ENCODE data around the gene RAET1G.
"Not testable (repeated sequence)": the region's sequence is repeated elsewhere in the genome, so short reads cannot be mapped to it uniquely, and the experiment has no call there.

Gene RAET1G

DNA sequence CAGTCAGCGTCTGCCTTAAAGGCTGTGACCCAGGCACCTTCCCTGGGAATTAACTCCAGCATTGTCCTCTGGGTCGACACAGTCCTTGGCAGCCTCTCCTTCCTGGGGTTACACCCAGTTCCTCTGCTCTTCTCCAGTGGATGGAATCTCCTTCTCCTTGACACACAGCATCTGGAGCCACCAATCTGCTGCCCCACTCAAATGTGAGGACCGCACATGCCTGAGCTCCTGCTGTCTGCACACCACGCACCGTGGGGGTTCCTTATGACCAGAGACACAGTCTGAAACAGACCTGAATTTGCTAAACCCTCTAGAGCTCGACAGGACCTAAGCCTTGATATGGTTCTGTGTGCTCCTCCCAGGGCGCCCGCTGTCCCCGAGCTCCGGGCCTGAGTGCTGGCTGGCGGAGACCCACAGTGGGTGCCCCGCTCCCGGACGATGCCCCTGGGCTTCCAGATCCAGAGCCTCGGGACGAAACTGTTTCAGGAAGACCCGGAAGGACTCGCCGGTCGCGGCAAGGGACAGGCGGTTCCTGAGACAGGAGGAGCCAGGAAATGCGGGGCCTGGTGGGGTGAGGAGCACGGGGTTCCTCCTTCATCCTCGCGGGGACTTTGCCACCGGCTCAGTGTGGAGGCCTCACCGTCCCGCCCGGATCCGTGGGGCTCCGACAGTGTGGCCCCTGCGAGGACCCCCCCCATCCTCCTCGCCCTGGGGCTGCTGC is 2.5 kb upstream of the RAET1G start:
- peak overlapping the region; percentile 46 for H3K4me3 ChIP-seq (ENCODE audit: control insufficient read depth, low read depth, low read length)
- TF ChIP-seq CTCF (IDR thresholded peaks at IDR 0.05; ENCODE audit: control insufficient read depth, insufficient read depth, low read depth, low read length, missing control alignments) = no peak

DNA sequence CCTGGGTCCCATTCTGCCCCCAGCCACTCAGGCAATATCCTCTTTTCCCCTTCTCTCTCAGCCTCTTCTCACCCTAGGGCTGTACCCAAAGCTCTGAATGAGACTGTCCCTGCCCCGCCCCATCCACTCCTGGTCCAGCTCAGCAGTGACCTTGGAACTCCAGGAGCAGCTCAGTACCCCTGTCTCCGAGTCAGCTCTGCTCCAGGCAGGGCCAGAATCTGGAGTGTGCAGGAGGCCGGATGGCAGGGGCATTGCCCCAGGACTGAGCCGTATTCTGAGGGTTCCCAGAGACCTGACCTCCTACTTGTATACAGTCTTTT is 2.0 kb upstream of the RAET1G start:
- no peak overlapping the region for H3K4me3 ChIP-seq (ENCODE audit: control insufficient read depth, low read depth, low read length)
- no peak for DNase-seq (ENCODE audit: low read depth)
- TF ChIP-seq CTCF (IDR thresholded peaks at IDR 0.05; ENCODE audit: control insufficient read depth, insufficient read depth, low read depth, low read length, missing control alignments) = no peak

More for the DNA sequence above, 2.5 kb upstream of the RAET1G start:
- DNase-seq (ENCODE audit: low read depth) = no peak

GRCh38 chr6:149924206-149924932 is 1.4 kb upstream of the RAET1G start:
- no peak overlapping the region for H3K4me3 ChIP-seq (ENCODE audit: control insufficient read depth, low read depth, low read length)
- TF ChIP-seq CTCF (IDR thresholded peaks at IDR 0.05; ENCODE audit: control insufficient read depth, insufficient read depth, low read depth, low read length, missing control alignments) = no peak
- no peak for DNase-seq (ENCODE audit: low read depth)

- H3K4me3 ChIP-seq (ENCODE audit: control insufficient read depth, low read depth, low read length) = peak overlapping the region; percentile 59
- DNase-seq (ENCODE audit: low read depth) = no peak
- no peak for TF ChIP-seq CTCF (IDR thresholded peaks at IDR 0.05; ENCODE audit: control insufficient read depth, insufficient read depth, low read depth, low read length, missing control alignments)
These were observed 536 bp upstream of the RAET1G start for GRCh38 chr6:149923327-149923986.

DNA sequence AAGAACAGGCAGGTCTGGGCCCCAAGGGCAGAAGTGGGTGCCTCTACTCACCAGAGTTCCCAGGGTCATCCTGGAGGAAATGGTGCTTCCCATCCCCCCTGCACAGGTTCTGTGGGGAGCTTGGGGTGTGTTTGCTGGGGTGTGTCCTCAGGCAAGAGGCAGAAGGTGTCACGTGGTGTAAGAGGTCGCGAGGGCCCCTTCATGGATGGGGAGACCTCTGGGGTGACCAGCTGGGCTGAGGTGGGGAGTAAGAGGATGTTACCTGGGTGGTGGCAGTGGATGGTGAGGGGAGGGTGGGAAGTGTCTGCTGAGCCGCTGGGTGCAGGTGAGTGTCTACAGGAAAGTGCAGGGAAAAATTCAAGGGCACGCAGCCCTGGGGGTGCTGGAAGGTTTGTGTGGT is 830 bp downstream of the RAET1G start:
- peak overlapping the region; percentile 59 for H3K4me3 ChIP-seq (ENCODE audit: control insufficient read depth, low read depth, low read length)
- not testable (repeated sequence) for DNase-seq (ENCODE audit: low read depth)

- TF ChIP-seq CTCF (IDR thresholded peaks at IDR 0.05; ENCODE audit: control insufficient read depth, insufficient read depth, low read depth, low read length, missing control alignments) = no peak
- H3K4me3 ChIP-seq (ENCODE audit: control insufficient read depth, low read depth, low read length) = no peak overlapping the region
- no peak for DNase-seq (ENCODE audit: low read depth)
These were observed 1.6 kb downstream of the RAET1G start for GRCh38 chr6:149921361-149921760.

GRCh38 chr6:149919834-149920225 is 3.1 kb downstream of the RAET1G start:
- TF ChIP-seq CTCF (IDR thresholded peaks at IDR 0.05; ENCODE audit: control insufficient read depth, insufficient read depth, low read depth, low read length, missing control alignments) = no peak
- no peak for DNase-seq (ENCODE audit: low read depth)
- no peak overlapping the region for H3K4me3 ChIP-seq (ENCODE audit: control insufficient read depth, low read depth, low read length)

GRCh38 chr6:149919126-149919833 is 3.6 kb downstream of the RAET1G start:
- not testable (repeated sequence) for H3K4me3 ChIP-seq (ENCODE audit: control insufficient read depth, low read depth, low read length); DNase-seq (ENCODE audit: low read depth)

Data from AG09309 (cell line).